HUES48 (cell line): Measurements from ENCODE around the gene CENPP.
A peak's percentile ranks its signal among the peaks of the same experiment; 100 is the strongest.

Source experiments
- H3K27ac ChIP-seq: one replicate; pipeline ENCODE4 v1.7.0; 2013; ENCODE audit warnings: low read depth, low read length, inconsistent platforms
- H3K27me3 ChIP-seq: 2 replicates; pipeline ENCODE4 v1.6.1; 2013; ENCODE audit warnings: mild to moderate bottlenecking, low read length; ENCODE audit not compliant: control insufficient read depth, insufficient read depth
- H3K36me3 ChIP-seq: 2 replicates; pipeline ENCODE4 v1.6.1; 2013; ENCODE audit warnings: low read length; ENCODE audit not compliant: control insufficient read depth, insufficient read depth
- H3K4me1 ChIP-seq: 2 replicates; pipeline ENCODE4 v1.6.1; 2013; ENCODE audit warnings: mild to moderate bottlenecking, low read length; ENCODE audit not compliant: control insufficient read depth, insufficient read depth
- H3K4me3 ChIP-seq: 2 replicates; pipeline ENCODE4 v1.5.1; 2013; ENCODE audit warnings: mild to moderate bottlenecking, low read depth, low read length
- H3K9ac ChIP-seq: 2 replicates; pipeline ENCODE4 v1.6.1; 2013; ENCODE audit warnings: mild to moderate bottlenecking, low read depth, low read length, moderate library complexity
- H3K9me3 ChIP-seq: 2 replicates; pipeline ENCODE4 v1.6.1; 2013; ENCODE audit warnings: low read length; ENCODE audit not compliant: control insufficient read depth, insufficient read depth

The CENPP gene

GRCh38 chr9:92601451-92601850, 275.7 kb downstream of the CENPP start:
- H3K4me1 ChIP-seq, result no peaks in the 10 kb centered on the region
- H3K9me3 ChIP-seq, result peaks cover 4% of the 10 kb centered on the region; the same call in 1 of the 2 replicates
- no peaks in the 10 kb centered on the region for H3K36me3 ChIP-seq
- no peak overlapping the region for H3K9ac ChIP-seq
- no peaks in the 10 kb centered on the region for H3K27me3 ChIP-seq
- H3K4me3 ChIP-seq, result no peak overlapping the region
- H3K27ac ChIP-seq, result no peak overlapping the region

- H3K9ac ChIP-seq, result no peak overlapping the region
- H3K36me3 ChIP-seq, result no peaks in the 10 kb centered on the region
- H3K4me3 ChIP-seq, result no peak overlapping the region
- no peak overlapping the region for H3K27ac ChIP-seq
- H3K27me3 ChIP-seq, result no peaks in the 10 kb centered on the region
- H3K4me1 ChIP-seq, result no peaks in the 10 kb centered on the region
- H3K9me3 ChIP-seq, result peaks cover 4% of the 10 kb centered on the region; the same call in 1 of the 2 replicates
These were observed 276.7 kb downstream of the CENPP start for GRCh38 chr9:92602413-92602812.

GRCh38 chr9:92603100-92603499, 277.3 kb downstream of the CENPP start:
- H3K27ac ChIP-seq, result no peak overlapping the region
- H3K9me3 ChIP-seq, result peaks cover 4% of the 10 kb centered on the region; the same call in 1 of the 2 replicates
- H3K9ac ChIP-seq, result no peak overlapping the region
- H3K4me3 ChIP-seq, result no peak overlapping the region
- no peaks in the 10 kb centered on the region for H3K4me1 ChIP-seq
- H3K27me3 ChIP-seq, result no peaks in the 10 kb centered on the region
- H3K36me3 ChIP-seq, result no peaks in the 10 kb centered on the region

GRCh38 chr9:92603990-92604389, 278.2 kb downstream of the CENPP start:
- Histone ChIP-seq H3K36me3 (no peaks in the 10 kb centered on the region), H3K9ac (no peak overlapping the region), H3K9me3 (peaks cover 4% of the 10 kb centered on the region; the same call in 1 of the 2 replicates), H3K4me1 (no peaks in the 10 kb centered on the region), H3K27me3 (no peaks in the 10 kb centered on the region), H3K4me3 (no peak overlapping the region), H3K27ac (no peak overlapping the region)

GRCh38 chr9:92605224-92605623, 279.5 kb downstream of the CENPP start:
- Histone ChIP-seq H3K27me3 (no peaks in the 10 kb centered on the region), H3K9ac (no peak overlapping the region), H3K27ac (no peak overlapping the region), H3K4me1 (0 out of 2 replicates have a peak, but pooled peaks cover 4% of the 10 kb centered on the region), H3K4me3 (no peak overlapping the region), H3K9me3 (peaks cover 4% of the 10 kb centered on the region; the same call in 1 of the 2 replicates), H3K36me3 (no peaks in the 10 kb centered on the region)

GRCh38 chr9:92607088-92607487, 281.3 kb downstream of the CENPP start:
- H3K4me3 ChIP-seq, result no peak overlapping the region
- H3K36me3 ChIP-seq, result 0 out of 2 replicates have a peak, but pooled peaks cover 5% of the 10 kb centered on the region
- no peaks in the 10 kb centered on the region for H3K27me3 ChIP-seq
- H3K9me3 ChIP-seq, result peaks cover 4% of the 10 kb centered on the region; the same call in 1 of the 2 replicates
- H3K4me1 ChIP-seq, result 0 out of 2 replicates have a peak, but pooled peaks cover 4% of the 10 kb centered on the region
- H3K27ac ChIP-seq, result no peak overlapping the region
- H3K9ac ChIP-seq, result no peak overlapping the region

GRCh38 chr9:92607773-92608172, 282.0 kb downstream of the CENPP start:
- Histone ChIP-seq H3K36me3 (peaks cover 11% of the 10 kb centered on the region), H3K9ac (no peak overlapping the region), H3K27ac (no peak overlapping the region), H3K9me3 (peaks cover 4% of the 10 kb centered on the region; the same call in 1 of the 2 replicates), H3K4me3 (no peak overlapping the region), H3K27me3 (no peaks in the 10 kb centered on the region), H3K4me1 (0 out of 2 replicates have a peak, but pooled peaks cover 4% of the 10 kb centered on the region)

GRCh38 chr9:92608241-92608908, 282.6 kb downstream of the CENPP start:
- H3K9ac ChIP-seq, result no peak overlapping the region
- H3K4me1 ChIP-seq, result 0 out of 2 replicates have a peak, but pooled peaks cover 4% of the 10 kb centered on the region
- H3K27ac ChIP-seq, result no peak overlapping the region
- peaks cover 16% of the 10 kb centered on the region for H3K36me3 ChIP-seq
- H3K27me3 ChIP-seq, result no peaks in the 10 kb centered on the region
- peaks cover 4% of the 10 kb centered on the region; the same call in 1 of the 2 replicates for H3K9me3 ChIP-seq
- no peak overlapping the region for H3K4me3 ChIP-seq

- peaks cover 2% of the 10 kb centered on the region; the same call in 1 of the 2 replicates for H3K9me3 ChIP-seq
- no peak overlapping the region for H3K9ac ChIP-seq
- H3K4me1 ChIP-seq, result 0 out of 2 replicates have a peak, but pooled peaks cover 4% of the 10 kb centered on the region
- no peak overlapping the region for H3K4me3 ChIP-seq
- peaks cover 22% of the 10 kb centered on the region for H3K36me3 ChIP-seq
- H3K27me3 ChIP-seq, result no peaks in the 10 kb centered on the region
- peak overlapping the region; percentile 32 for H3K27ac ChIP-seq
These were observed 283.2 kb downstream of the CENPP start for GRCh38 chr9:92608909-92609445.

- H3K4me3 ChIP-seq, result no peak overlapping the region
- no peaks in the 10 kb centered on the region for H3K27me3 ChIP-seq
- H3K9me3 ChIP-seq, result no peaks in the 10 kb centered on the region
- 0 out of 2 replicates have a peak, but pooled peaks cover 4% of the 10 kb centered on the region for H3K4me1 ChIP-seq
- no peak overlapping the region for H3K27ac ChIP-seq
- H3K9ac ChIP-seq, result no peak overlapping the region
- peaks cover 40% of the 10 kb centered on the region for H3K36me3 ChIP-seq
These were observed 285.0 kb downstream of the CENPP start for GRCh38 chr9:92610470-92611420.
